GM23338 (cell line): Measurements from ENCODE around the gene SFTPD.

Source experiments
- CREB1 ChIP-seq: fragments of 250-450 bp; sonication (Bioruptor Pico); IDR thresholded peaks from 2 replicates; pipeline ENCODE4 v1.5.0; 2020; ENCODE audit warnings: low read depth, mild to moderate bottlenecking, moderate library complexity
- ETS1 ChIP-seq: IDR thresholded peaks from 2 replicates; pipeline ENCODE4 v1.6.1; 2016; ENCODE audit warnings: antibody characterized with exemption
- EZH2 ChIP-seq: fragments of 200-600 bp; sonication (generic); IDR thresholded peaks from one replicate; pipeline ENCODE4 v1.8.0; 2017; ENCODE audit warnings: antibody characterized with exemption, mild to moderate bottlenecking, low read depth; ENCODE audit not compliant: unreplicated experiment
- EZH2phosphoT487 ChIP-seq: fragments of 200-600 bp; sonication (generic); IDR thresholded peaks from one replicate; pipeline ENCODE4 v1.8.1; 2018; ENCODE audit warnings: antibody characterized with exemption; ENCODE audit not compliant: unreplicated experiment
- JUNB ChIP-seq: IDR thresholded peaks from one replicate; pipeline ENCODE4 v1.6.1; 2016; ENCODE audit warnings: antibody characterized with exemption; ENCODE audit not compliant: unreplicated experiment
- NANOG ChIP-seq: IDR thresholded peaks from 2 replicates; pipeline ENCODE4 v1.6.1; 2016; ENCODE audit warnings: antibody characterized with exemption, borderline replicate concordance
- POLR2AphosphoS5 ChIP-seq: IDR thresholded peaks from 2 replicates; pipeline ENCODE4 v1.6.1; 2016; ENCODE audit warnings: antibody characterized with exemption, low read depth
- STAT1 ChIP-seq: IDR thresholded peaks from one replicate; pipeline ENCODE4 v1.6.1; 2016; ENCODE audit warnings: antibody characterized with exemption; ENCODE audit not compliant: unreplicated experiment
- ZNF114 ChIP-seq: fragments of 250-450 bp; sonication (Bioruptor Pico); IDR thresholded peaks from 2 replicates; pipeline ENCODE4 v1.5.0; 2020; ENCODE audit warnings: mild to moderate bottlenecking, moderate library complexity
- ZNF331 ChIP-seq: fragments of 250-450 bp; sonication (Bioruptor Pico); IDR thresholded peaks from 2 replicates; pipeline ENCODE4 v1.5.0; 2020; ENCODE audit warnings: low read depth, mild to moderate bottlenecking, moderate library complexity
- ZNF462 ChIP-seq: fragments of 250-450 bp; sonication (Bioruptor Pico); IDR thresholded peaks from 2 replicates; pipeline ENCODE4 v1.5.0; 2020; ENCODE audit warnings: mild to moderate bottlenecking, moderate library complexity
- TF ChIP-seq, protein P1 (sequence below), 2 experiments: fragments of 200-600 bp in 1 of 2; sonication (generic) in 1 of 2; conservative IDR thresholded peaks; 2 replicates each; pipeline versions ENCODE4 v1.5.1 to v1.6.1; 2016 to 2017; ENCODE audit warnings: antibody characterized with exemption in 2 of 2, low read depth in 2 of 2, mild to moderate bottlenecking in 2 of 2, moderate library complexity in 1 of 2
- TF ChIP-seq, protein P2 (sequence below): IDR thresholded peaks from one replicate; pipeline ENCODE4 v1.6.1; 2018; ENCODE audit warnings: antibody characterized with exemption; ENCODE audit not compliant: unreplicated experiment

- no peak for TF ChIP-seq POLR2AphosphoS5
- TF ChIP-seq, protein P1, sequence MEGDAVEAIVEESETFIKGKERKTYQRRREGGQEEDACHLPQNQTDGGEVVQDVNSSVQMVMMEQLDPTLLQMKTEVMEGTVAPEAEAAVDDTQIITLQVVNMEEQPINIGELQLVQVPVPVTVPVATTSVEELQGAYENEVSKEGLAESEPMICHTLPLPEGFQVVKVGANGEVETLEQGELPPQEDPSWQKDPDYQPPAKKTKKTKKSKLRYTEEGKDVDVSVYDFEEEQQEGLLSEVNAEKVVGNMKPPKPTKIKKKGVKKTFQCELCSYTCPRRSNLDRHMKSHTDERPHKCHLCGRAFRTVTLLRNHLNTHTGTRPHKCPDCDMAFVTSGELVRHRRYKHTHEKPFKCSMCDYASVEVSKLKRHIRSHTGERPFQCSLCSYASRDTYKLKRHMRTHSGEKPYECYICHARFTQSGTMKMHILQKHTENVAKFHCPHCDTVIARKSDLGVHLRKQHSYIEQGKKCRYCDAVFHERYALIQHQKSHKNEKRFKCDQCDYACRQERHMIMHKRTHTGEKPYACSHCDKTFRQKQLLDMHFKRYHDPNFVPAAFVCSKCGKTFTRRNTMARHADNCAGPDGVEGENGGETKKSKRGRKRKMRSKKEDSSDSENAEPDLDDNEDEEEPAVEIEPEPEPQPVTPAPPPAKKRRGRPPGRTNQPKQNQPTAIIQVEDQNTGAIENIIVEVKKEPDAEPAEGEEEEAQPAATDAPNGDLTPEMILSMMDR (conservative IDR thresholded peaks at IDR 0.05; ENCODE audit: low read depth in 2 of 2), result no peak
- TF ChIP-seq, protein P2, sequence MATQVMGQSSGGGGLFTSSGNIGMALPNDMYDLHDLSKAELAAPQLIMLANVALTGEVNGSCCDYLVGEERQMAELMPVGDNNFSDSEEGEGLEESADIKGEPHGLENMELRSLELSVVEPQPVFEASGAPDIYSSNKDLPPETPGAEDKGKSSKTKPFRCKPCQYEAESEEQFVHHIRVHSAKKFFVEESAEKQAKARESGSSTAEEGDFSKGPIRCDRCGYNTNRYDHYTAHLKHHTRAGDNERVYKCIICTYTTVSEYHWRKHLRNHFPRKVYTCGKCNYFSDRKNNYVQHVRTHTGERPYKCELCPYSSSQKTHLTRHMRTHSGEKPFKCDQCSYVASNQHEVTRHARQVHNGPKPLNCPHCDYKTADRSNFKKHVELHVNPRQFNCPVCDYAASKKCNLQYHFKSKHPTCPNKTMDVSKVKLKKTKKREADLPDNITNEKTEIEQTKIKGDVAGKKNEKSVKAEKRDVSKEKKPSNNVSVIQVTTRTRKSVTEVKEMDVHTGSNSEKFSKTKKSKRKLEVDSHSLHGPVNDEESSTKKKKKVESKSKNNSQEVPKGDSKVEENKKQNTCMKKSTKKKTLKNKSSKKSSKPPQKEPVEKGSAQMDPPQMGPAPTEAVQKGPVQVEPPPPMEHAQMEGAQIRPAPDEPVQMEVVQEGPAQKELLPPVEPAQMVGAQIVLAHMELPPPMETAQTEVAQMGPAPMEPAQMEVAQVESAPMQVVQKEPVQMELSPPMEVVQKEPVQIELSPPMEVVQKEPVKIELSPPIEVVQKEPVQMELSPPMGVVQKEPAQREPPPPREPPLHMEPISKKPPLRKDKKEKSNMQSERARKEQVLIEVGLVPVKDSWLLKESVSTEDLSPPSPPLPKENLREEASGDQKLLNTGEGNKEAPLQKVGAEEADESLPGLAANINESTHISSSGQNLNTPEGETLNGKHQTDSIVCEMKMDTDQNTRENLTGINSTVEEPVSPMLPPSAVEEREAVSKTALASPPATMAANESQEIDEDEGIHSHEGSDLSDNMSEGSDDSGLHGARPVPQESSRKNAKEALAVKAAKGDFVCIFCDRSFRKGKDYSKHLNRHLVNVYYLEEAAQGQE, result no peak
- no peak for TF ChIP-seq JUNB
- no peak for TF ChIP-seq CREB1 (CRISPR knock-in tag)
- no peak for TF ChIP-seq ZNF331
- TF ChIP-seq EZH2, result no peak
- no peak for TF ChIP-seq EZH2phosphoT487
- no peak for TF ChIP-seq STAT1
- no peak for TF ChIP-seq ZNF114 (CRISPR knock-in tag)
- TF ChIP-seq ZNF462 (CRISPR knock-in tag), result no peak
- TF ChIP-seq NANOG, result no peak
- no peak for TF ChIP-seq ETS1
Observed at GRCh38 chr10:79985481-79986072, 36.7 kb upstream of the SFTPD start.
